Caco-2 (cell line): ENCODE results near the gene BCO1. TPM values are rescaled to one million over a fixed set of nuclear protein-coding genes. Genes with fewer than 3 reads are reported as not detected.

Experiments used
- BruUV-seq: library from RNA; stranded (reverse); fragments of 400-500 nt; replicated peaks from 2 replicates; lab custom pipeline; 2021; lab: Mats Ljungman, UMichigan
- CTCF ChIA-PET: fragments of 300-600 bp; sonication (Branson Sonifier 250); formaldehyde crosslinking; loops from one replicate; lab custom pipeline; 2022; ENCODE audit warnings: antibody characterized with exemption; lab: Charles Lee
- POLR2A ChIA-PET: fragments of 300-600 bp; sonication (Branson Sonifier 250); formaldehyde crosslinking; loops from one replicate; lab custom pipeline; 2022; ENCODE audit warnings: antibody characterized with exemption; lab: Charles Lee
- DNase-seq, 2 experiments: peaks; one replicate each; pipeline versions ENCODE4 v3.0.0 to v3.0.0-alpha.2; 2020 to 2022
- H3K27me3 ChIP-seq: replicated peaks from 2 replicates; pipeline ENCODE4 v1.6.0; 2011; ENCODE audit warnings: low read length; ENCODE audit not compliant: control insufficient read depth, insufficient read depth
- H3K36me3 ChIP-seq: 2 replicates; pipeline ENCODE4 v1.5.1; 2011; ENCODE audit warnings: low read length; ENCODE audit not compliant: control insufficient read depth, insufficient read depth
- H3K4me1 ChIP-seq: fragments of 250-450 bp; sonication (Bioruptor Pico); 2 replicates; pipeline ENCODE4 v1.5.1; 2020; ENCODE audit warnings: mild to moderate bottlenecking
- H3K4me3 ChIP-seq: 2 replicates; pipeline ENCODE4 v1.5.1; 2011; ENCODE audit warnings: low read depth, mild to moderate bottlenecking, control low read depth, low read length
- H3K9me3 ChIP-seq: fragments of 250-450 bp; sonication (Bioruptor Pico); 2 replicates; pipeline ENCODE4 v1.5.1; 2020; ENCODE audit warnings: mild to moderate bottlenecking, moderate library complexity
- H3K27ac Mint-ChIP-seq: one replicate; pipeline ENCODE4 v1.8.0; 2022; ENCODE audit warnings: mixed read lengths; ENCODE audit not compliant: unreplicated experiment
- H3K27me3 Mint-ChIP-seq: one replicate; pipeline ENCODE4 v1.8.0; 2022; ENCODE audit warnings: mixed read lengths; ENCODE audit not compliant: insufficient read depth, unreplicated experiment
- H3K36me3 Mint-ChIP-seq: one replicate; pipeline ENCODE4 v1.8.0; 2022; ENCODE audit warnings: mild to moderate bottlenecking, mixed read lengths; ENCODE audit not compliant: insufficient read depth, unreplicated experiment
- H3K4me1 Mint-ChIP-seq: one replicate; pipeline ENCODE4 v1.8.0; 2022; ENCODE audit warnings: low read depth, mixed read lengths; ENCODE audit not compliant: unreplicated experiment
- H3K4me3 Mint-ChIP-seq: one replicate; pipeline ENCODE4 v1.8.0; 2022; ENCODE audit warnings: mild to moderate bottlenecking, moderate library complexity, mixed read lengths; ENCODE audit not compliant: unreplicated experiment
- H3K9me3 Mint-ChIP-seq: one replicate; pipeline ENCODE4 v1.8.0; 2022; ENCODE audit warnings: mixed read lengths; ENCODE audit not compliant: unreplicated experiment
- CTCF ChIP-seq, 2 experiments: fragments of 200-600 bp in 1 of 2; IDR thresholded peaks; 1 replicate in 1 of 2; 2 replicates in 1 of 2; pipeline versions ENCODE4 v1.5.1 to v1.8.0; 2011 to 2022; ENCODE audit warnings: antibody characterized with exemption in 1 of 2, control low read depth in 1 of 2, inconsistent platforms in 1 of 2, low read depth in 1 of 2, low read length in 1 of 2, mild to moderate bottlenecking in 1 of 2, moderate library complexity in 1 of 2; ENCODE audit not compliant: insufficient read depth in 1 of 2, severe bottlenecking in 1 of 2, unreplicated experiment in 1 of 2
- intact Hi-C: fragments of 100-400 bp; cut with micrococcal nuclease; formaldehyde crosslinking; loops from one replicate; pipeline ENCODE4 v1.10.0; 2022; ENCODE audit not compliant: unreplicated experiment
- total RNA-seq: library from RNA; stranded (reverse); gene quantifications from 2 replicates; pipeline ENCODE4 v1.2.3, GENCODE V29; 2022

Gene BCO1
- total RNA-seq, 1 experiment from 2014 or later, result 0.91 TPM

DNA sequence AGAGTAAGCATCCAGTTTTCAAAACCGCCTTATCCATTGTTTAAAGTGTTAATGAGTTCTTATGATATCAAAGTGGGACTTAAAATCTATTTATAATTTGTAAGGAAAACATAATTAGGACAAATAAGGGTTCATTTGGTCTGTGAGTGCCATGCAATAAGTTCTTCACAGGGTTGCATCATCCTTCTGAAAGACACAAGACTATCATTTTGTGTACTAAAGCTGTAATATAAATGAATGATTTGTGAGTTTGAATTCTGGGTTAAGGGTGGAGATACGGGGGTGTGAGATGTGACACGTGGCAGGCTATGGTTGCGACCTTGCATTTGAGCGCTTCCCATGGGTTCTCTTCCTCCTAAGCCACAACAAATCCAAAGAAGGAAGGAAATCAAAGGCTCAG lies 83.0 kb downstream of the BCO1 start:
- no TSS peak for BruUV-seq
- ChIA-PET POLR2A (interaction anchor here (0.6 kb wide), 1 partner anchor 58 kb away, joined by 3 read pairs; no protein-coding TSS in a partner anchor), CTCF (no interaction called here)
- no peaks in the 10 kb centered on the region for H3K36me3 ChIP-seq
- peaks cover 20% of the 10 kb centered on the region for H3K4me1 Mint-ChIP-seq
- H3K4me1 ChIP-seq, result peaks cover 10% of the 10 kb centered on the region; the same call in 1 of the 2 replicates
- no peak overlapping the region for H3K27ac Mint-ChIP-seq
- H3K4me3 ChIP-seq, result no peak overlapping the region
- no peaks in the 10 kb centered on the region for H3K9me3 ChIP-seq
- intact Hi-C loops, result no loop called here
- H3K36me3 Mint-ChIP-seq, result no peaks in the 10 kb centered on the region
- H3K4me3 Mint-ChIP-seq, result no peak overlapping the region
- no peaks in the 10 kb centered on the region for H3K27me3 Mint-ChIP-seq
- no peak for DNase-seq
- no peak for TF ChIP-seq CTCF (IDR thresholded peaks at IDR 0.05; ENCODE audit: insufficient read depth in 1 of 2, low read depth in 1 of 2, low read length in 1 of 2, severe bottlenecking in 1 of 2, unreplicated experiment in 1 of 2)
- no peaks in the 10 kb centered on the region for H3K9me3 Mint-ChIP-seq
- H3K27me3 ChIP-seq, result no peaks in the 10 kb centered on the region

DNA sequence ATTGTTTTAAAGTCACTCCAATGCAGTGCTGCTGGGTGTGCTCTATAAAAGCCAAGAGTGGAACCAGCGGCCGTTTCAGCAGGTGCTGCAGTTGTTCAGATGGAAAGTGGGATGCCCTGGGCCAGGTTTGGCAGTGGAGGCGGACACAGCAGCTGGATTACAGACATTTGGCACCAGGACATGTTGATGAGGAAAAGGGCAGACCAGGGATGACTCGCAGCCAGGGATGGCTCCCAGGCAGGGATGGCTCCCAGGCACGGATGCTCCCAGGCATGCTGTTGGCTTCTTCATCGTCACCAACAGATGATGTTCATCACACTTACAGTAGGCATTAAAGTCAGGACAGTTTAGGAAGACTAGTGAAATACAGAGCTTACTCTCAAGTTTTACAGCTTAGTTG lies 86.3 kb downstream of the BCO1 start:
- intact Hi-C loops, result no loop called here
- ChIA-PET POLR2A (no interaction called here), CTCF (no interaction called here)
- H3K27me3 Mint-ChIP-seq, result no peaks in the 10 kb centered on the region
- H3K36me3 Mint-ChIP-seq, result peaks cover 5% of the 10 kb centered on the region
- no peak overlapping the region for H3K27ac Mint-ChIP-seq
- no peaks in the 10 kb centered on the region for H3K36me3 ChIP-seq
- H3K4me1 ChIP-seq, result peaks cover 8% of the 10 kb centered on the region; the same call in 1 of the 2 replicates
- no peaks in the 10 kb centered on the region for H3K27me3 ChIP-seq
- H3K4me1 Mint-ChIP-seq, result peaks cover 7% of the 10 kb centered on the region
- no peaks in the 10 kb centered on the region for H3K9me3 ChIP-seq
- no TSS peak for BruUV-seq
- H3K9me3 Mint-ChIP-seq, result no peaks in the 10 kb centered on the region
- no peak for TF ChIP-seq CTCF (IDR thresholded peaks at IDR 0.05; ENCODE audit: insufficient read depth in 1 of 2, low read depth in 1 of 2, low read length in 1 of 2, severe bottlenecking in 1 of 2, unreplicated experiment in 1 of 2)
- H3K4me3 Mint-ChIP-seq, result no peak overlapping the region
- no peak overlapping the region for H3K4me3 ChIP-seq
- DNase-seq, result no peak

- no TSS peak for BruUV-seq
- DNase-seq, result no peak
- Mint-ChIP-seq H3K9me3 (no peaks in the 10 kb centered on the region), H3K4me1 (no peaks in the 10 kb centered on the region), H3K4me3 (no peak overlapping the region), H3K27me3 (no peaks in the 10 kb centered on the region), H3K27ac (no peak overlapping the region), H3K36me3 (peaks cover 13% of the 10 kb centered on the region)
- TF ChIP-seq CTCF (IDR thresholded peaks at IDR 0.05; ENCODE audit: insufficient read depth in 1 of 2, low read depth in 1 of 2, low read length in 1 of 2, severe bottlenecking in 1 of 2, unreplicated experiment in 1 of 2), result no peak
- Histone ChIP-seq H3K36me3 (no peaks in the 10 kb centered on the region), H3K27me3 (no peaks in the 10 kb centered on the region), H3K4me1 (0 out of 2 replicates have a peak, but pooled peaks cover 4% of the 10 kb centered on the region), H3K4me3 (no peak overlapping the region), H3K9me3 (no peaks in the 10 kb centered on the region)
- CTCF ChIA-PET, result interaction anchor here (0.5 kb wide), 1 partner anchor 68 kb away, joined by 3 read pairs; no protein-coding TSS in a partner anchor
- intact Hi-C loops, result no loop called here
- POLR2A ChIA-PET, result no interaction called here
Observed at GRCh38 chr16:81327011-81327410, 88.5 kb downstream of the BCO1 start.
